ENCODE data around the gene GRIK1.

The GRIK1 gene

DNA sequence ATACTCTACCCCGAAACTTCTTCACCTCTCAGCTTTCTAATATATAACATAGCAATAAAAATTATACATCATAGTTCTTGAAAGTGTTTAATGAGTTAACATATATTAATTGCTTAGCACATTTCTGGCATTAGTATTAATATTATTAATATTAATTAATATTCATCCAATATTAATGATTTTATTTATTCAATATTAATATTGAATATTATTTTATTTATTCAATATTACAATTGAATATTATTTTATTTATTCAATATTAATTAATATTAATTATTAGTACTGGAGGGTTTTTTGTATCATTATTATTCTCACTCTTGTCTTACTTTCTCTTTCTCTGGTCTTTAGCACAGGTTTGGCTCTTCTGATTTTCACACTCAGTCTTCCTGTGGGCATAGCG, 105.2 kb downstream of the GRIK1 start:
- no peak overlapping the region for H3K27ac ChIP-seq
- TF ChIP-seq, protein P1, sequence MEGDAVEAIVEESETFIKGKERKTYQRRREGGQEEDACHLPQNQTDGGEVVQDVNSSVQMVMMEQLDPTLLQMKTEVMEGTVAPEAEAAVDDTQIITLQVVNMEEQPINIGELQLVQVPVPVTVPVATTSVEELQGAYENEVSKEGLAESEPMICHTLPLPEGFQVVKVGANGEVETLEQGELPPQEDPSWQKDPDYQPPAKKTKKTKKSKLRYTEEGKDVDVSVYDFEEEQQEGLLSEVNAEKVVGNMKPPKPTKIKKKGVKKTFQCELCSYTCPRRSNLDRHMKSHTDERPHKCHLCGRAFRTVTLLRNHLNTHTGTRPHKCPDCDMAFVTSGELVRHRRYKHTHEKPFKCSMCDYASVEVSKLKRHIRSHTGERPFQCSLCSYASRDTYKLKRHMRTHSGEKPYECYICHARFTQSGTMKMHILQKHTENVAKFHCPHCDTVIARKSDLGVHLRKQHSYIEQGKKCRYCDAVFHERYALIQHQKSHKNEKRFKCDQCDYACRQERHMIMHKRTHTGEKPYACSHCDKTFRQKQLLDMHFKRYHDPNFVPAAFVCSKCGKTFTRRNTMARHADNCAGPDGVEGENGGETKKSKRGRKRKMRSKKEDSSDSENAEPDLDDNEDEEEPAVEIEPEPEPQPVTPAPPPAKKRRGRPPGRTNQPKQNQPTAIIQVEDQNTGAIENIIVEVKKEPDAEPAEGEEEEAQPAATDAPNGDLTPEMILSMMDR (conservative IDR thresholded peaks at IDR 0.05) = no peak
- no peak for TF ChIP-seq ZFX (IDR thresholded peaks at IDR 0.05)

- no peak overlapping the region for H3K27ac ChIP-seq
- TF ChIP-seq, protein P1 (conservative IDR thresholded peaks at IDR 0.05) = no peak
- TF ChIP-seq ZFX (IDR thresholded peaks at IDR 0.05) = no peak
Observed at GRCh38 chr21:29832217-29832616, 107.6 kb downstream of the GRIK1 start.

DNA sequence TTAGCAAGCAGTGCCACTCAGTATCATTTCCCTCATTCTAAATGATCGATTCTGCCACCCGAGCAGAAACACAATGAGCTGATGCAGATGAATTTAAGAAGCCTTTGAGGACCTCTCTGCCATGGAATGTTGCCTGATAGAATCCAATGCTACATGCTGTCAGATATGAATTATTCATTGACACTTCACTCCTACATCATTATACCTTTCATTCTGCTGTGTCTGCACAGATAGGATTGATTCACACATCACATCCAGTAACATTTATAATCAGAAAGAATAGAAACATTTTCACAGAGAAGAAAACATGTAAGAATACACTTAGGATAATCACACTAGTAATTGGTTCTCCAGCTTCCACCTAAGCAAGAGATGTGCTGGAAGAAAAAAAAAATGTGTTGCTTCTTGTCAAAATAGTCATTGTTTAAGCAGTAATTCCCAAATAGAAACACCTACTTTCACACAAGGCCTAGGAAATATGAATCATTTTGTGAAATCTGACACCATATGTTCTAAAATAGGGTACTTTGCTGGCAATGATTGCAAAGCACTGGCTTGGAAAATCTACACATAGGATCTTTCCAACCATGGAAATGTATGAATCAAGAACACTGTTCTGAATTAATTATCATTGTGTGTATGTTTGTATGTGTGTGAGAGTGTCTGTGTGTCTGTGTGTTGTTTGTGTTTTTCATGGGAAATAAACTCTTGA, 110.1 kb downstream of the GRIK1 start:
- TF ChIP-seq, protein P1 (conservative IDR thresholded peaks at IDR 0.05) = no peak
- TF ChIP-seq ZFX (IDR thresholded peaks at IDR 0.05) = no peak
- no peak overlapping the region for H3K27ac ChIP-seq

DNA sequence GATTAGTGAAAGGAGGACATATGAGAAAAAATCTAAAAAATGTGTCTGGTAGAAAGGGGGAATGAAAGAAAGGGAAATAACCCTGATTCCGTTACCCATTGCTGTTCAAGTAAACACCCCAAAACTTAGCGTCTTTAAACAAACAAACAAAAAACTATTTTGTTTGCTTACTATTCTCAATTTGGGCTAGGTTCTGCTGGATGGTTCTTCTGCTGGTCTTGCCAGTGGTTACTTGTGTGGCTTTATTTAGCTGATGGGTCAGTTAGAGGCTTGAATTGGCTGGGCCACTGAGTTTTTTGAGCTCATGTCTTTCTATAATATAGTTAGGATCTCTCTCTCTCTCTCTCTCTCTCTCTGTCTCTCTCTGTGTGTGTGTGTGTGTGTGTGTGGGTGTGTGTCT, 112.1 kb downstream of the GRIK1 start:
- no peak overlapping the region for H3K27ac ChIP-seq
- TF ChIP-seq, protein P1 (conservative IDR thresholded peaks at IDR 0.05) = no peak
- no peak for TF ChIP-seq ZFX (IDR thresholded peaks at IDR 0.05)

DNA sequence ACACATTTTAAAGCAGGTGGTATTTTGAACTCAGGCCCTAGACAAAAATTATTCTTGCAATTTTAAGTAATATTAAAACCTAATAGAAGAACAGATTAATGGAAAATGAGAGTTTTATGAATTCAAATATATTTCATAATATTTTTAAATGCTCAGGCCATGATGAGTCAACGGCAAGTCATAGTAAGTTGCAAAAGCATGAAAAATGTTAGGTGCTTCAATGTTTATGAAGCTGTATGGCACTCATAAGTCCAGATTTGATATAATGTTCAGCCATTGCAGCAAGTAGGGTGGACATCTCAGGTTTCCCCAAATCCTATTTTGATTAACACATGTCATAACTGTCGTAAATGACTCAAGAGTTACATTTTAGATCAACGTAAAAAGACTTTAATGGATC, 112.6 kb downstream of the GRIK1 start:
- TF ChIP-seq, protein P1 (conservative IDR thresholded peaks at IDR 0.05) = no peak
- TF ChIP-seq ZFX (IDR thresholded peaks at IDR 0.05) = no peak
- H3K27ac ChIP-seq = no peak overlapping the region

GRCh38 chr21:29826386-29826785, 113.4 kb downstream of the GRIK1 start:
- TF ChIP-seq, protein P1 (conservative IDR thresholded peaks at IDR 0.05) = no peak
- no peak for TF ChIP-seq ZFX (IDR thresholded peaks at IDR 0.05)
- H3K27ac ChIP-seq = no peak overlapping the region

DNA sequence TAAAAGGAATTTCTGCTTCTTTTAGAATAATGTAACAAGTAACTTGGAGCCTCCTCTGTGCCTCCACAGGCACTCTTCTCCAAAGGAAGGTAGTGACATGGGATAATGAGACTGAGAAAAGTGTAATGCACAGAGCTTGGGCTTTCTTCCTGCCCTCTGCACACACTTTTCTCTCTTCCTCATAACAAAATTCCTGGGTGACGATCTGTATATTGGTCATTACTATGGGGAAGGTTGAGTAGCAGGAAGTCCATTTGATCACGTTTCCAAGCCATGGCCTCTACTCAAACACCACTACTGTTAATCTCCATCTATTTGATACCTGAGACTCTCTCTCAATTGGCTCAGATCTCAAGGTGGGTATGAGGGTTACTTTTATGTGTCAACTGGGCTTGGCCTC, 113.9 kb downstream of the GRIK1 start:
- no peak overlapping the region for H3K27ac ChIP-seq
- TF ChIP-seq ZFX (IDR thresholded peaks at IDR 0.05) = no peak
- TF ChIP-seq, protein P1 (conservative IDR thresholded peaks at IDR 0.05) = no peak

Measured in C4-2B (cell line).